Uterus (tissue), 2 donors: ENCODE measurements around the gene ARID2.

Experiments used
- POLR2A ChIP-seq, 2 donors: fragments of 450-650 bp; IDR thresholded peaks; one replicate each; pipeline ENCODE4 v1.6.1; 2016; ENCODE audit warnings: antibody characterized with exemption in 2 of 2, mild to moderate bottlenecking in 1 of 2, moderate library complexity in 1 of 2
- TF ChIP-seq, protein P1 (sequence below), 4 experiments: fragments of 200-600 bp in 2 of 4; fragments of 450-650 bp in 2 of 4; sonication (generic) in 2 of 4; IDR thresholded peaks; one replicate each; pipeline ENCODE4 v1.5.1; 2016 to 2019; ENCODE audit warnings: antibody characterized with exemption in 4 of 4, mild to moderate bottlenecking in 2 of 4, moderate library complexity in 1 of 4

DNA sequence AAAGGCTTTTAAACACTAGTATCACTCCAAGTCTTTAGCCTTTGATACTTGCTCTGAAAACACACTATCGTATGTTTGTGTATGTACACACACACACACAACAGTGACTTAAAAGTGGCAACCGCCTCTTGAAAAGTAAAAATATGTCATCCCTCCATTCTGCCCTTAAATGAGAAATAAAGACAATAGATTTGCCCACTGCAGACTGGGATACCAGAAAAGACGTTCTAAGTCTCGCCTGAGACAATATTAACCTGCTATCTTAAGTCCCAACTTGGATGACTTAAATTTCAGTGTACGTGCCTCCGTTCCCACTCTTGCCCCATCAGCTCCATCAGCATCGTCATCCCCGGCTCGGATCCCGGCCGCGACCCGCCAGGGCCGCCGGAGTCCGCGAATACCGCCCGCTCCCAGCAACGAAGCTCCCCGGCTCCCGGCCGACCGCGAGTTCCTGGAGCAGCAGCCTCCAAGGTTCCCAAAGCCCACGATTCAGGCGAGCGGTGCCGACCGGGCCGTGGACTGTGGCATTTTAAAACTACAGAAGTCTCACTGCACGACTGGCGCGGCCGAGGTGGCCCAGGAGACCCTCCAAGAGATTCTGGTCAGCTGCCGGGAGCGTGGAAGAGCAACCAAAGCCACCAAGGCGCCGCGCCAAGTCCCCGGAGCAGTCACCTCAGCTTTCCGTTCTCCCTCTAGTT lies 2.8 kb upstream of the ARID2 start:
- TF ChIP-seq, protein P1, sequence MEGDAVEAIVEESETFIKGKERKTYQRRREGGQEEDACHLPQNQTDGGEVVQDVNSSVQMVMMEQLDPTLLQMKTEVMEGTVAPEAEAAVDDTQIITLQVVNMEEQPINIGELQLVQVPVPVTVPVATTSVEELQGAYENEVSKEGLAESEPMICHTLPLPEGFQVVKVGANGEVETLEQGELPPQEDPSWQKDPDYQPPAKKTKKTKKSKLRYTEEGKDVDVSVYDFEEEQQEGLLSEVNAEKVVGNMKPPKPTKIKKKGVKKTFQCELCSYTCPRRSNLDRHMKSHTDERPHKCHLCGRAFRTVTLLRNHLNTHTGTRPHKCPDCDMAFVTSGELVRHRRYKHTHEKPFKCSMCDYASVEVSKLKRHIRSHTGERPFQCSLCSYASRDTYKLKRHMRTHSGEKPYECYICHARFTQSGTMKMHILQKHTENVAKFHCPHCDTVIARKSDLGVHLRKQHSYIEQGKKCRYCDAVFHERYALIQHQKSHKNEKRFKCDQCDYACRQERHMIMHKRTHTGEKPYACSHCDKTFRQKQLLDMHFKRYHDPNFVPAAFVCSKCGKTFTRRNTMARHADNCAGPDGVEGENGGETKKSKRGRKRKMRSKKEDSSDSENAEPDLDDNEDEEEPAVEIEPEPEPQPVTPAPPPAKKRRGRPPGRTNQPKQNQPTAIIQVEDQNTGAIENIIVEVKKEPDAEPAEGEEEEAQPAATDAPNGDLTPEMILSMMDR (IDR thresholded peaks at IDR 0.05): no peak
- no peak for TF ChIP-seq POLR2A (IDR thresholded peaks at IDR 0.05)
